ENCODE measurements around the gene IL17B.

DNA sequence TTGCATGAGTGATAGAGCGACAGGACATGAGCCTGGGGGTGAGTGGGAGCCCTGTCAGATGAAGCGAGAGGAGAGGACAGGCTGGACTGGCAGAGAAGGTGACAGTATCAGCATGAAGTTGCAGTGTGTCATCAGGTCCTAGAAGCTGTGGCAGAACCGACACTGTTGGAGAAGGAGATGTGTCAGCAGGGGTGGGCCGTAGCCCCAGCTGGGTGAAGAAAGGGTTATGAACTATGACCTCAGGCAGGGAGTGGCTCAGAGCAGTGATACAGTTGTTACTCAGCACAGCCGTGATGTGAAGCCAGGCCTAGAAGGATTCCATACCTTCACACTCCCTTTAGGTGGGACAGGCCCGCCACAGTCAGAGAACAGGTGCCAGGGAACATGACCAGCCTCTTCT lies 13.7 kb downstream of the IL17B start:
- TF ChIP-seq CTCF (IDR thresholded peaks at IDR 0.05) (no peak), POLR2A (IDR thresholded peaks at IDR 0.05) (no peak)
